Activated naive CD8-positive, alpha-beta T cell (primary cell): Measurements from ENCODE around the gene MUC16.

Experiments used
- H3K27ac Mint-ChIP-seq: one replicate; pipeline ENCODE4 v1.8.0; 2021; ENCODE audit warnings: mixed read lengths
- H3K27me3 Mint-ChIP-seq: one replicate; pipeline ENCODE4 v1.8.0; 2021; ENCODE audit warnings: mixed read lengths
- H3K36me3 Mint-ChIP-seq: one replicate; pipeline ENCODE4 v1.8.0; 2021; ENCODE audit warnings: mixed read lengths
- H3K4me1 Mint-ChIP-seq: one replicate; pipeline ENCODE4 v1.8.0; 2021; ENCODE audit warnings: low read depth, mixed read lengths
- H3K4me3 Mint-ChIP-seq: one replicate; pipeline ENCODE4 v1.8.0; 2021; ENCODE audit warnings: mild to moderate bottlenecking, mixed read lengths
- H3K9me3 Mint-ChIP-seq: one replicate; pipeline ENCODE4 v1.8.0; 2021; ENCODE audit warnings: low read depth, mixed read lengths

MUC16 gene

DNA sequence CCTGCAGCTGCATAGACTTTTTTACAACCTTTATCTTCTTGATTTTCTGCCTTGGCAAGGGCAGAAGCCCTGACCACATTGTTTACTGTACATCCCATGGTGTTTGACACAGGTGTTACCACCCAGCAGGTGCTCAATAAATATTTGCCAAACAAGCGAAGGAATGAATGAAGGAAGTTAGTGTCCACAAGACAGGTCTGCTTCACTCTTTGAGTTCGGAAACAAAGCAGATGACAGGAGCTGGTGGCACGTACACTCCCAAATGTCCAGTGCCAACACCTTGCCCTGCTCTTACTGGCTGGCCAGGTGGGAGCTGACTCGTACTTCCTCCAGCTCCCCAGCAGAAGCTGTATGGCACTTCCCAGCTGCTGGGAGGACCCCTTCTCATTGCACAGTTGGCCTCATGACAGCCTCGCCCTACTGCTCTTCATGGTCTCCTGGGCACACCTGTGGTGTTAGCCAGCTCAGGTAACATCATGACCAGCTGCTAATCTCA lies 22.0 kb upstream of the MUC16 start:
- no peaks in the 10 kb centered on the region for H3K4me1 Mint-ChIP-seq
- no peak overlapping the region for H3K4me3 Mint-ChIP-seq
- H3K9me3 Mint-ChIP-seq: no peaks in the 10 kb centered on the region
- H3K27ac Mint-ChIP-seq: no peak overlapping the region
- peaks cover 5% of the 10 kb centered on the region for H3K27me3 Mint-ChIP-seq
- H3K36me3 Mint-ChIP-seq: no peaks in the 10 kb centered on the region

GRCh38 chr19:9018163-9018875 lies 8.1 kb upstream of the MUC16 start:
- Mint-ChIP-seq H3K27me3 (peaks cover 7% of the 10 kb centered on the region), H3K4me3 (no peak overlapping the region), H3K27ac (no peak overlapping the region), H3K4me1 (no peaks in the 10 kb centered on the region), H3K9me3 (peaks cover 4% of the 10 kb centered on the region), H3K36me3 (peaks cover 4% of the 10 kb centered on the region)

GRCh38 chr19:9014803-9015202 lies 4.6 kb upstream of the MUC16 start:
- peaks cover 4% of the 10 kb centered on the region for H3K9me3 Mint-ChIP-seq
- no peaks in the 10 kb centered on the region for H3K4me1 Mint-ChIP-seq
- H3K36me3 Mint-ChIP-seq: peaks cover 4% of the 10 kb centered on the region
- peaks cover 11% of the 10 kb centered on the region for H3K27me3 Mint-ChIP-seq
- no peak overlapping the region for H3K27ac Mint-ChIP-seq
- no peak overlapping the region for H3K4me3 Mint-ChIP-seq

GRCh38 chr19:9013988-9014387 lies 3.8 kb upstream of the MUC16 start:
- H3K27ac Mint-ChIP-seq: no peak overlapping the region
- no peak overlapping the region for H3K4me3 Mint-ChIP-seq
- H3K27me3 Mint-ChIP-seq: peaks cover 11% of the 10 kb centered on the region
- peaks cover 4% of the 10 kb centered on the region for H3K9me3 Mint-ChIP-seq
- H3K4me1 Mint-ChIP-seq: no peaks in the 10 kb centered on the region
- H3K36me3 Mint-ChIP-seq: peaks cover 4% of the 10 kb centered on the region

- no peaks in the 10 kb centered on the region for H3K4me1 Mint-ChIP-seq
- H3K27ac Mint-ChIP-seq: no peak overlapping the region
- H3K27me3 Mint-ChIP-seq: peaks cover 11% of the 10 kb centered on the region
- no peak overlapping the region for H3K4me3 Mint-ChIP-seq
- H3K9me3 Mint-ChIP-seq: peaks cover 4% of the 10 kb centered on the region
- peaks cover 4% of the 10 kb centered on the region for H3K36me3 Mint-ChIP-seq
These were observed 1.7 kb upstream of the MUC16 start for GRCh38 chr19:9011875-9012274.

- H3K4me1 Mint-ChIP-seq: no peaks in the 10 kb centered on the region
- H3K36me3 Mint-ChIP-seq: peaks cover 4% of the 10 kb centered on the region
These were observed 484 bp upstream of the MUC16 start for GRCh38 chr19:9010693-9011092.

DNA sequence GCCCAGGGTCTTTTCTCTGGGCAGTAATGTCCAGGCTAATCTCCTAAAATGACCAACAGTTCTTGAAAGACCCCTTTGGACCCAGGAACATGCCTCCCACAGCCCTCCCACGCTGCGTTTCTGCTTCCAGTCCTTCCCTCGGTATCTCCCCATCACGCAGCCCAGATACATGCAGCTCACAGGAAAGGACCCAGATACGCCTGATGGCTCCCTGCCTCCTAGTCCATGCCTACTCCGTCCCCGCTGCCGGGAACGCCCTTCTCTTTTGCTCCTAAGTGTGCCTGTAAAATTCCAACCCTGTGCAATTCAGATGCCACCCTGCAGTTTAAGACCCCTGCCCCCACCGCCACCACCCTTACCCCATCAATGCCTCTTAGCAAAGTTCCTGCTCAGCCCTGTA lies 778 bp downstream of the MUC16 start:
- Mint-ChIP-seq H3K36me3 (peaks cover 2% of the 10 kb centered on the region), H3K4me3 (no peak overlapping the region), H3K27ac (no peak overlapping the region), H3K27me3 (peaks cover 10% of the 10 kb centered on the region), H3K9me3 (peaks cover 4% of the 10 kb centered on the region), H3K4me1 (no peaks in the 10 kb centered on the region)

More at GRCh38 chr19:9010693-9011092, 484 bp upstream of the MUC16 start:
- Mint-ChIP-seq H3K27ac (no peak overlapping the region), H3K4me3 (no peak overlapping the region), H3K9me3 (peaks cover 4% of the 10 kb centered on the region), H3K27me3 (peaks cover 11% of the 10 kb centered on the region)

DNA sequence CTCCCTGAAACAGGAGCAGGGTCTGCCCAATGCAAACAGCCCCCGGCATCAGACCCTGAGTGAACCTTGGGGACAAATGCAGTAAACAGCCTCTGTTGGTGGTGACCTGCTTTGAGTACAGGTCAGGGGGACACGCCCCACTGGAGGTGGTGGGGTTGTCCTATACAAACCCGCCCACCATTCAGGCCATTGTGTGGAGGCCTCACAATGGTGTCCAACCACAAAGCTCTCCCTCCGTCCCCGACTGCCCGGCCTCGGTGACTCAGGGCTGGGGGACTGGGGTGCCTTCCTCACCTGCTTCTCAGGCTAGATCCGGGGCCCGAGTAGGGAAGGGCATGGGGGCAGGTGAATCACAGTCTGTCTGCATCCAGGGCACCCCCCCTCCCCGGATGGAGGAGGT lies 1.5 kb downstream of the MUC16 start:
- Mint-ChIP-seq H3K4me1 (no peaks in the 10 kb centered on the region), H3K9me3 (no peaks in the 10 kb centered on the region), H3K27ac (no peak overlapping the region), H3K36me3 (no peaks in the 10 kb centered on the region), H3K4me3 (no peak overlapping the region), H3K27me3 (peaks cover 8% of the 10 kb centered on the region)

DNA sequence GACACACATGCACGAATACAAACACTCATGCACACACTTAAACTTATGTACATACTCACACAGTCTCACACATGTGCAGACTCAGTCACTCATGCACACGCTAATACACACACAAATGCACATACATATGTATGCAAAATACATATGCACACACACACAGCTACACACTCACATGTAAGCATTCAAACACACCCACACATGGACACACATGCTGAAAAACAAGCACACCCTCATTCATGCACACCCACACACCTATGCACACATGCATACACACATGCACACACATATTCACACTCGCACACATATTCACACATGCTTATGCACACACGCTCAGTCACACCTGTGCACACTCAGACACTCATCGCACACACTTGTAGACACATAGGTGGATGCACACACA lies 9.3 kb downstream of the MUC16 start:
- H3K4me3 Mint-ChIP-seq: no peak overlapping the region
- no peak overlapping the region for H3K27ac Mint-ChIP-seq
- H3K36me3 Mint-ChIP-seq: no peaks in the 10 kb centered on the region
- H3K9me3 Mint-ChIP-seq: no peaks in the 10 kb centered on the region
- H3K27me3 Mint-ChIP-seq: peaks cover 25% of the 10 kb centered on the region
- no peaks in the 10 kb centered on the region for H3K4me1 Mint-ChIP-seq

DNA sequence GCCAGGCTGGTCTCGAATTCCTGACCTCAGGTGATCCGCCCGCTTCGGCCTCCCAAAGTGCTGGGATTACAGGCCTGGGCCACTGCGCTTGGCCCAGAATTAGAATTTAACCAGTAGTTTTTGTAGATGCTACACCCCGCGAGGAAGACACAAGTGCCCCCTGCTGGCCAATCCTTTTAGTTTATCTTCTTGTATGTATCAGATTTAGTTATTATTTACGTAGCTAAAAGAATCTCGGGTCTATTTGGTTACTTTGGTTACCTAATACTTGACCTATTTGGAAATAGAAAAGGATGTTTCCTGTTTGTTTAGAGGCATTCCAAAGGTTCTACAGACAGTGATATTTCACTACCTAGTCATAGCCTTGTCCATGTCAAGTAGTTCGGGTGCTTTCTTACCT lies 22.0 kb downstream of the MUC16 start:
- H3K36me3 Mint-ChIP-seq: no peaks in the 10 kb centered on the region
- no peak overlapping the region for H3K4me3 Mint-ChIP-seq

GRCh38 chr19:8986296-8986695 lies 23.9 kb downstream of the MUC16 start:
- Mint-ChIP-seq H3K4me1 (no peaks in the 10 kb centered on the region), H3K36me3 (no peaks in the 10 kb centered on the region), H3K27me3 (peaks cover 4% of the 10 kb centered on the region), H3K9me3 (no peaks in the 10 kb centered on the region), H3K27ac (no peak overlapping the region), H3K4me3 (no peak overlapping the region)

More for the DNA sequence above, 22.0 kb downstream of the MUC16 start:
- H3K4me1 Mint-ChIP-seq: no peaks in the 10 kb centered on the region
- H3K9me3 Mint-ChIP-seq: no peaks in the 10 kb centered on the region
- H3K27me3 Mint-ChIP-seq: peaks cover 5% of the 10 kb centered on the region
- H3K27ac Mint-ChIP-seq: no peak overlapping the region

DNA sequence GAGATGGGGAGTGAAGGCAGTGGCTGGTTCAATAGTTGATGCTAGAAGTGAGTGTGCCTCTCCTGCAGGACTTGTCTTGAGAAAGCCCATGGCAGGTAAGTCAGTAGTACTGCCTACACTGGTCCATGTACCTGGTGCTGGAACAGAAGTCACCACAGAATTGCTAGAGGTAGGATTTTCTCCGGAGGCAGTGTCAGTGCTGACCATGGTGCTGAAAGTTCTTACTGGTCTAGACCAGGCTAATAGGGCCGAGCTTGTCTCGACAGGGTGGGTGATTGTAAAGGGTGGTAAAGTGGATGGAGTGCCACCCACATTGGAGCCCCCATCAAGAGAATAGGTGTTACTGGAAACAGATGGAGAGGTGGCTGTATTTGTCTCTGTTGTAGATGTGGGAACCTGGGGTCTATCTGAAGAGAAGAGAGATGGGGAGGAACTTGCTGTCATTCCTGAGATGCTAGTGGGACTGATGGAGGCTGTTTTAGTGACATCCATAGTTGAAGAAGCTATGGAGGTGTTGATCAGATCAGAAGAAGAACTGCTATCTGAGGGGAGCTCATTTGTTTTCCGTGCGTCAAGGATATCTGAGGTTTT lies 36.6 kb downstream of the MUC16 start:
- H3K27ac Mint-ChIP-seq: no peak overlapping the region
- H3K27me3 Mint-ChIP-seq: peaks cover 18% of the 10 kb centered on the region
- no peaks in the 10 kb centered on the region for H3K36me3 Mint-ChIP-seq
- no peaks in the 10 kb centered on the region for H3K4me1 Mint-ChIP-seq
- no peak overlapping the region for H3K4me3 Mint-ChIP-seq
- H3K9me3 Mint-ChIP-seq: peaks cover 7% of the 10 kb centered on the region

- Mint-ChIP-seq H3K36me3 (no peaks in the 10 kb centered on the region), H3K9me3 (no peaks in the 10 kb centered on the region), H3K4me1 (no peaks in the 10 kb centered on the region), H3K27me3 (peaks cover 14% of the 10 kb centered on the region), H3K27ac (no peak overlapping the region), H3K4me3 (no peak overlapping the region)
These were observed 44.3 kb downstream of the MUC16 start for GRCh38 chr19:8965887-8966286.
